ENCODE results near the gene TMIGD2.

The TMIGD2 gene

GRCh38 chr19:4326215-4326836 is 24.1 kb upstream of the TMIGD2 start:
- ATAC-seq, result no peak

- ATAC-seq, result no peak
Measured at GRCh38 chr19:4324228-4324627, 22.0 kb upstream of the TMIGD2 start.

- no peak for ATAC-seq
Measured at GRCh38 chr19:4323692-4324091, 21.5 kb upstream of the TMIGD2 start.

GRCh38 chr19:4322942-4323665 is 20.9 kb upstream of the TMIGD2 start:
- no peak for ATAC-seq

- ATAC-seq, result no peak
Measured at GRCh38 chr19:4320419-4320818, 18.2 kb upstream of the TMIGD2 start.

GRCh38 chr19:4319067-4319718 is 17.0 kb upstream of the TMIGD2 start:
- ATAC-seq, result no peak

- ATAC-seq, result no peak
Measured at GRCh38 chr19:4318460-4318859, 16.3 kb upstream of the TMIGD2 start.

GRCh38 chr19:4316956-4317355 is 14.8 kb upstream of the TMIGD2 start:
- no peak for ATAC-seq

- no peak for ATAC-seq
Measured at GRCh38 chr19:4313847-4314490, 11.8 kb upstream of the TMIGD2 start.

GRCh38 chr19:4310247-4311121 is 8.3 kb upstream of the TMIGD2 start:
- no peak for ATAC-seq

GRCh38 chr19:4305659-4306058 is 3.5 kb upstream of the TMIGD2 start:
- no peak for ATAC-seq

- no peak for ATAC-seq
Measured at GRCh38 chr19:4305257-4305612, 3.0 kb upstream of the TMIGD2 start.

- ATAC-seq, result peak; percentile 88 to 90
Measured at GRCh38 chr19:4304538-4305256, 2.5 kb upstream of the TMIGD2 start, which contains the start of gene FSD1. TSS of gene FSD1 (plus strand) at chr19:4304598. CDS start at chr19:4304747, 149 bp downstream.

- ATAC-seq, result no peak
Measured at GRCh38 chr19:4303819-4304537, 1.8 kb upstream of the TMIGD2 start.

- no peak for ATAC-seq
Measured at GRCh38 chr19:4301590-4302242, 473 bp downstream of the TMIGD2 start.

GRCh38 chr19:4300589-4300988 is 1.6 kb downstream of the TMIGD2 start:
- no peak for ATAC-seq

GRCh38 chr19:4298810-4299550 is 3.2 kb downstream of the TMIGD2 start:
- no peak for ATAC-seq

- ATAC-seq, result peak; percentile 84
Measured at GRCh38 chr19:4297901-4298809, 4.0 kb downstream of the TMIGD2 start.

Measured in activated CD4-positive, CD25-positive, alpha-beta regulatory T cell treated with anti-CD3 and anti-CD28 coated beads, Interleukin-2, amount 50 U/mL, for 24 hours (primary cell).